ENCODE measurements around the gene TMEM150B.

TMEM150B gene

GRCh38 chr19:55305491-55305890, 19.6 kb downstream of the TMEM150B start:
- no peak for DNase-seq (ENCODE audit: low read depth)
- no peak for TF ChIP-seq CTCF (conservative IDR thresholded peaks at IDR 0.05; ENCODE audit: control insufficient read depth, insufficient read depth, low read depth, low read length)
- no peak overlapping the region for H3K4me3 ChIP-seq (ENCODE audit: control insufficient read depth, low read depth, low read length)

- no peak overlapping the region for H3K4me3 ChIP-seq (ENCODE audit: control insufficient read depth, low read depth, low read length)
- no peak for DNase-seq (ENCODE audit: low read depth)
- no peak for TF ChIP-seq CTCF (conservative IDR thresholded peaks at IDR 0.05; ENCODE audit: control insufficient read depth, insufficient read depth, low read depth, low read length)
Observed at GRCh38 chr19:55304980-55305379, 20.2 kb downstream of the TMEM150B start.

GRCh38 chr19:55304279-55304978, 20.7 kb downstream of the TMEM150B start:
- TF ChIP-seq CTCF (conservative IDR thresholded peaks at IDR 0.05; ENCODE audit: control insufficient read depth, insufficient read depth, low read depth, low read length), result no peak
- peak; percentile 48 for DNase-seq (ENCODE audit: low read depth)
- no peak overlapping the region for H3K4me3 ChIP-seq (ENCODE audit: control insufficient read depth, low read depth, low read length)

GRCh38 chr19:55303477-55303876, 21.7 kb downstream of the TMEM150B start:
- no peak for TF ChIP-seq CTCF (conservative IDR thresholded peaks at IDR 0.05; ENCODE audit: control insufficient read depth, insufficient read depth, low read depth, low read length)
- DNase-seq (ENCODE audit: low read depth), result no peak
- no peak overlapping the region for H3K4me3 ChIP-seq (ENCODE audit: control insufficient read depth, low read depth, low read length)

GRCh38 chr19:55302318-55302703, 22.8 kb downstream of the TMEM150B start:
- TF ChIP-seq CTCF (conservative IDR thresholded peaks at IDR 0.05; ENCODE audit: control insufficient read depth, insufficient read depth, low read depth, low read length), result no peak
- peak overlapping the region; percentile 36 for H3K4me3 ChIP-seq (ENCODE audit: control insufficient read depth, low read depth, low read length)
- no peak for DNase-seq (ENCODE audit: low read depth)

- peak overlapping the region; percentile 36 for H3K4me3 ChIP-seq (ENCODE audit: control insufficient read depth, low read depth, low read length)
- TF ChIP-seq CTCF (conservative IDR thresholded peaks at IDR 0.05; ENCODE audit: control insufficient read depth, insufficient read depth, low read depth, low read length), result peak; percentile 65
- DNase-seq (ENCODE audit: low read depth), result peak; percentile 68
Observed at GRCh38 chr19:55301459-55302317, 23.5 kb downstream of the TMEM150B start.
